Islet of Langerhans (tissue), 1 donor: ENCODE data around the gene DMRTA2.
"Not testable (repeated sequence)": the region's sequence is repeated elsewhere in the genome, so short reads cannot be mapped to it uniquely, and the experiment has no call there.

ENCODE experiments used
- FAIRE-seq: peaks from one replicate; lab custom pipeline; 2011; peaks lifted over from hg19 to GRCh38; lab: Jason Lieb, UNC

The DMRTA2 gene

GRCh38 chr1:50423670-50424000 lies 392 bp upstream of the DMRTA2 start:
- FAIRE-seq = no peak

- no peak for FAIRE-seq
Observed at GRCh38 chr1:50422675-50422945, 633 bp downstream of the DMRTA2 start.

GRCh38 chr1:50421768-50422674 lies 1.2 kb downstream of the DMRTA2 start:
- FAIRE-seq = no peak

GRCh38 chr1:50421366-50421748 lies 1.9 kb downstream of the DMRTA2 start:
- FAIRE-seq = no peak

- FAIRE-seq = no peak
Observed at GRCh38 chr1:50420689-50421365, 2.4 kb downstream of the DMRTA2 start.

- no peak for FAIRE-seq
Observed at GRCh38 chr1:50419907-50420677, 3.2 kb downstream of the DMRTA2 start.

- no peak for FAIRE-seq
Observed at GRCh38 chr1:50419192-50419906, 3.9 kb downstream of the DMRTA2 start.

- no peak for FAIRE-seq
Observed at GRCh38 chr1:50418600-50419109, 4.6 kb downstream of the DMRTA2 start.

GRCh38 chr1:50417946-50418599 lies 5.2 kb downstream of the DMRTA2 start:
- no peak for FAIRE-seq

GRCh38 chr1:50417507-50417906 lies 5.7 kb downstream of the DMRTA2 start:
- no peak for FAIRE-seq

- FAIRE-seq = no peak
Observed at GRCh38 chr1:50416553-50417453, 6.4 kb downstream of the DMRTA2 start.

- FAIRE-seq = no peak
Observed at GRCh38 chr1:50416150-50416527, 7.1 kb downstream of the DMRTA2 start.

- FAIRE-seq = no peak
Observed at GRCh38 chr1:50415235-50416149, 7.8 kb downstream of the DMRTA2 start.

- FAIRE-seq = no peak
Observed at GRCh38 chr1:50414853-50415234, 8.4 kb downstream of the DMRTA2 start.

GRCh38 chr1:50412813-50413476 lies 10.3 kb downstream of the DMRTA2 start:
- FAIRE-seq = no peak

GRCh38 chr1:50405814-50406213 lies 17.4 kb downstream of the DMRTA2 start:
- no peak for FAIRE-seq

GRCh38 chr1:50393522-50394120 lies 29.6 kb downstream of the DMRTA2 start:
- FAIRE-seq = no peak

- FAIRE-seq = not testable (repeated sequence)
Observed at GRCh38 chr1:50381551-50381950, 41.7 kb downstream of the DMRTA2 start.

- no peak for FAIRE-seq
Observed at GRCh38 chr1:50378770-50379169, 44.5 kb downstream of the DMRTA2 start.
